HepG2 (cell line): ENCODE data around the gene PNKD. TPM values are rescaled to one million over a fixed set of nuclear protein-coding genes. Genes with fewer than 3 reads are reported as not detected.

Experiments used
- AKAP8 ChIP-seq: sonication (generic); formaldehyde crosslinking; IDR thresholded peaks from 2 replicates; pipeline ENCODE4 v1.5.1; 2020; ENCODE audit warnings: mild to moderate bottlenecking, missing genetic modification reagents
- FOSL1 ChIP-seq: sonication (generic); formaldehyde crosslinking; IDR thresholded peaks from 2 replicates; pipeline ENCODE4 v1.9.0; 2021; ENCODE audit warnings: missing genetic modification reagents, borderline replicate concordance
- MTA3 ChIP-seq: sonication (generic); formaldehyde crosslinking; IDR thresholded peaks from 2 replicates; pipeline ENCODE4 v1.4.0; 2020; ENCODE audit warnings: missing genetic modification reagents
- NFKB2 ChIP-seq: sonication (generic); formaldehyde crosslinking; IDR thresholded peaks from 2 replicates; pipeline ENCODE4 v1.4.0; 2020; ENCODE audit warnings: missing genetic modification reagents, borderline replicate concordance
- PTBP1 ChIP-seq: fragments of 200-400 bp; formaldehyde crosslinking; IDR thresholded peaks from 2 replicates; pipeline ENCODE4 v1.6.1; 2018; ENCODE audit warnings: low read length, low read depth; ENCODE audit not compliant: poor library complexity, severe bottlenecking
- RORA ChIP-seq: sonication (generic); formaldehyde crosslinking; IDR thresholded peaks from 2 replicates; pipeline ENCODE4 v1.5.0; 2020; ENCODE audit warnings: mild to moderate bottlenecking, missing genetic modification reagents, moderate library complexity
- SIN3A ChIP-seq: IDR thresholded peaks from 2 replicates; pipeline ENCODE4 v1.6.1; 2011; ENCODE audit warnings: low read depth, mild to moderate bottlenecking, control low read depth, low read length, borderline replicate concordance
- TBX2 ChIP-seq: sonication (generic); formaldehyde crosslinking; IDR thresholded peaks from 2 replicates; pipeline ENCODE4 v1.5.0; 2020; ENCODE audit warnings: missing genetic modification reagents, mild to moderate bottlenecking, borderline replicate concordance
- XRCC5 ChIP-seq: fragments of 200-400 bp; formaldehyde crosslinking; optimal IDR thresholded peaks from 2 replicates; pipeline ENCODE3; 2017; ENCODE audit warnings: mild to moderate bottlenecking, low read length
- YEATS2 ChIP-seq: sonication (generic); formaldehyde crosslinking; IDR thresholded peaks from 2 replicates; pipeline ENCODE4 v1.4.0; 2020; ENCODE audit warnings: missing genetic modification reagents, borderline replicate concordance
- ZNF749 ChIP-seq: sonication (generic); formaldehyde crosslinking; IDR thresholded peaks from 2 replicates; pipeline ENCODE4 v1.8.0; 2022; ENCODE audit warnings: mild to moderate bottlenecking, missing genetic modification reagents, moderate library complexity, borderline replicate concordance
- polyA plus RNA-seq, 8 experiments: library from polyadenylated mRNA; depleted of rRNA in 3 of 8; stranded (reverse) in 7 of 8; unstranded in 1 of 8; fragments of >200 nt; fragmentation: Illumina TruSeq in 4 of 8; extraction: Trizol in 4 of 8; gene quantifications; 2 replicates each; pipeline versions ENCODE4 v1.2.1 to v1.2.3, GENCODE V29; 2011 to 2016; ENCODE audit warnings: low read depth in 4 of 8, missing spikeins in 1 of 8, mixed read lengths in 1 of 8; ENCODE audit not compliant: insufficient read depth in 1 of 8
- total RNA-seq, 5 experiments: library from RNA; depleted of rRNA; stranded (reverse); fragments of >200 nt; fragmentation: Illumina TruSeq; extraction: Trizol; gene quantifications; 2 replicates each; pipeline ENCODE4 v1.2.3, GENCODE V29; 2016; ENCODE audit warnings: low read depth in 1 of 5
- TF ChIP-seq, protein P1 (sequence below): sonication (generic); formaldehyde crosslinking; IDR thresholded peaks from 2 replicates; pipeline ENCODE4; 2020; ENCODE audit warnings: missing genetic modification reagents, mild to moderate bottlenecking, borderline replicate concordance
- TF ChIP-seq, protein P2 (sequence below): sonication (generic); formaldehyde crosslinking; IDR thresholded peaks from 2 replicates; pipeline ENCODE4 v1.8.0; 2022; ENCODE audit warnings: mild to moderate bottlenecking, missing genetic modification reagents; ENCODE audit not compliant: insufficient replicate concordance
- TF ChIP-seq, protein P3 (sequence below): IDR thresholded peaks from 2 replicates; pipeline ENCODE4 v1.6.1; 2016; ENCODE audit warnings: missing compliant biosample characterization, missing genetic modification reagents, borderline replicate concordance
- TF ChIP-seq, protein P4 (sequence below): sonication (generic); formaldehyde crosslinking; IDR thresholded peaks from 2 replicates; pipeline ENCODE4 v1.4.0; 2020; ENCODE audit warnings: missing genetic modification reagents
- TF ChIP-seq, protein P5 (sequence below): sonication (generic); formaldehyde crosslinking; conservative IDR thresholded peaks from 2 replicates; pipeline ENCODE4 v1.4.0; 2020; ENCODE audit warnings: missing genetic modification reagents
- TF ChIP-seq, protein P6 (sequence below): sonication (generic); formaldehyde crosslinking; IDR thresholded peaks from 2 replicates; pipeline ENCODE4 v1.5.1; 2020; ENCODE audit warnings: missing genetic modification reagents, mild to moderate bottlenecking, borderline replicate concordance

The PNKD gene
- total and polyA plus RNA-seq, 2 of the 13 experiments (the other 11 are each of a cell fraction or from before 2014, with no cell fraction given), result 55.9 to 80.4 TPM

DNA sequence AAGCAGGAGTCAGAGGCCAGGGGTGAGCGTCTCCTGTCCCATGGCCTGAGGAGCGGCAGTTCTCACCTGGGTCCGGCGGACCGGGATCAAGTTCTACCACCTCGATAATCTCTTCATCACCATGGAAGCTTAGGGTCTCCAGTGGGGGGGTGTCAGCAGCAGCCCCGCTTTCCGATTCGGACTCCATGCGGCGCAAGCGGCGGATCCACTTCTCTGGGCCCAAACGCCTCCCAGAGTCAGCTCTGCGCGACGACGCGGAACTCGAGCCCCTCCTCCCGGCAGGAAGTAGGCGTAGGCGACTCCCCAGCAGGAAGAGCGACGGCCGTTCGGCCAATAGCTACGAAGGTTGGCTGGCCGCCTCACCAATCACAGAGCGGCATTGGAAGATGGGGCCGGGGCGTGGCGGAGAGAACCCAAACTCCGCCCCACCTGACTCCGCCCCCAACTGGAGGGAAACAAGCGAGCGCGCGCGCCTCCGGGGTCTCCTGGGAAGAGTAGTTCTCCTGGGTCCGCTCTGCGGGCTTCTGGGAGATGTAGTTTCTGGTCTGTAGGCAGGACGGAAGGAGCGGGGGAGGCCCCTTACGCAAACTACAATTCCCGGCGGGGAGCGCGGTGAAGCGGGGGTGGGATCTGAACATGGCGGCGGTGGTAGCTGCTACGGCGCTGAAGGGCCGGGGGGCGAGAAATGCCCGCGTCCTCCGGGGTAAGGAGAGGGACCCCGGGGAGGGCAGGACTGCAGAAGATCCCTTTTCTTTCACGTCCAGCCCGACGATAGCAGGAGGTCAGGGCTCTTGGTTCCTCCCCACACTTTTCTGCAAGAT lies at the start of gene PNKD, which contains the start of gene AAMP (continued):
- TF ChIP-seq, protein P1, sequence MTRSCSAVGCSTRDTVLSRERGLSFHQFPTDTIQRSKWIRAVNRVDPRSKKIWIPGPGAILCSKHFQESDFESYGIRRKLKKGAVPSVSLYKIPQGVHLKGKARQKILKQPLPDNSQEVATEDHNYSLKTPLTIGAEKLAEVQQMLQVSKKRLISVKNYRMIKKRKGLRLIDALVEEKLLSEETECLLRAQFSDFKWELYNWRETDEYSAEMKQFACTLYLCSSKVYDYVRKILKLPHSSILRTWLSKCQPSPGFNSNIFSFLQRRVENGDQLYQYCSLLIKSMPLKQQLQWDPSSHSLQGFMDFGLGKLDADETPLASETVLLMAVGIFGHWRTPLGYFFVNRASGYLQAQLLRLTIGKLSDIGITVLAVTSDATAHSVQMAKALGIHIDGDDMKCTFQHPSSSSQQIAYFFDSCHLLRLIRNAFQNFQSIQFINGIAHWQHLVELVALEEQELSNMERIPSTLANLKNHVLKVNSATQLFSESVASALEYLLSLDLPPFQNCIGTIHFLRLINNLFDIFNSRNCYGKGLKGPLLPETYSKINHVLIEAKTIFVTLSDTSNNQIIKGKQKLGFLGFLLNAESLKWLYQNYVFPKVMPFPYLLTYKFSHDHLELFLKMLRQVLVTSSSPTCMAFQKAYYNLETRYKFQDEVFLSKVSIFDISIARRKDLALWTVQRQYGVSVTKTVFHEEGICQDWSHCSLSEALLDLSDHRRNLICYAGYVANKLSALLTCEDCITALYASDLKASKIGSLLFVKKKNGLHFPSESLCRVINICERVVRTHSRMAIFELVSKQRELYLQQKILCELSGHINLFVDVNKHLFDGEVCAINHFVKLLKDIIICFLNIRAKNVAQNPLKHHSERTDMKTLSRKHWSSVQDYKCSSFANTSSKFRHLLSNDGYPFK (CRISPR knock-in tag), result no peak; the same call in 1 of the 2 replicates
- TF ChIP-seq ZNF749 (CRISPR knock-in tag) (peak; percentile 81), XRCC5 (peak; percentile 97), FOSL1 (CRISPR knock-in tag) (no peak), RORA (CRISPR knock-in tag) (no peak), YEATS2 (CRISPR knock-in tag) (peak; percentile 93), MTA3 (CRISPR knock-in tag) (no peak), PTBP1 (peak; percentile 48), TBX2 (peak; percentile 80), AKAP8 (CRISPR knock-in tag) (peak; percentile 95), NFKB2 (CRISPR knock-in tag) (peak; percentile 68), SIN3A (peak; percentile 47; the same call in 1 of the 2 replicates)
- TF ChIP-seq, protein P2, sequence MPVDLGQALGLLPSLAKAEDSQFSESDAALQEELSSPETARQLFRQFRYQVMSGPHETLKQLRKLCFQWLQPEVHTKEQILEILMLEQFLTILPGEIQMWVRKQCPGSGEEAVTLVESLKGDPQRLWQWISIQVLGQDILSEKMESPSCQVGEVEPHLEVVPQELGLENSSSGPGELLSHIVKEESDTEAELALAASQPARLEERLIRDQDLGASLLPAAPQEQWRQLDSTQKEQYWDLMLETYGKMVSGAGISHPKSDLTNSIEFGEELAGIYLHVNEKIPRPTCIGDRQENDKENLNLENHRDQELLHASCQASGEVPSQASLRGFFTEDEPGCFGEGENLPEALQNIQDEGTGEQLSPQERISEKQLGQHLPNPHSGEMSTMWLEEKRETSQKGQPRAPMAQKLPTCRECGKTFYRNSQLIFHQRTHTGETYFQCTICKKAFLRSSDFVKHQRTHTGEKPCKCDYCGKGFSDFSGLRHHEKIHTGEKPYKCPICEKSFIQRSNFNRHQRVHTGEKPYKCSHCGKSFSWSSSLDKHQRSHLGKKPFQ (CRISPR knock-in tag), result peak; percentile 40
- TF ChIP-seq, protein P3, sequence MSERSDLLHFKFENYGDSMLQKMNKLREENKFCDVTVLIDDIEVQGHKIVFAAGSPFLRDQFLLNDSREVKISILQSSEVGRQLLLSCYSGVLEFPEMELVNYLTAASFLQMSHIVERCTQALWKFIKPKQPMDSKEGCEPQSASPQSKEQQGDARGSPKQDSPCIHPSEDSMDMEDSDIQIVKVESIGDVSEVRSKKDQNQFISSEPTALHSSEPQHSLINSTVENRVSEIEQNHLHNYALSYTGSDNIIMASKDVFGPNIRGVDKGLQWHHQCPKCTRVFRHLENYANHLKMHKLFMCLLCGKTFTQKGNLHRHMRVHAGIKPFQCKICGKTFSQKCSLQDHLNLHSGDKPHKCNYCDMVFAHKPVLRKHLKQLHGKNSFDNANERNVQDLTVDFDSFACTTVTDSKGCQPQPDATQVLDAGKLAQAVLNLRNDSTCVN (CRISPR knock-in tag), result no peak
- TF ChIP-seq, protein P4, sequence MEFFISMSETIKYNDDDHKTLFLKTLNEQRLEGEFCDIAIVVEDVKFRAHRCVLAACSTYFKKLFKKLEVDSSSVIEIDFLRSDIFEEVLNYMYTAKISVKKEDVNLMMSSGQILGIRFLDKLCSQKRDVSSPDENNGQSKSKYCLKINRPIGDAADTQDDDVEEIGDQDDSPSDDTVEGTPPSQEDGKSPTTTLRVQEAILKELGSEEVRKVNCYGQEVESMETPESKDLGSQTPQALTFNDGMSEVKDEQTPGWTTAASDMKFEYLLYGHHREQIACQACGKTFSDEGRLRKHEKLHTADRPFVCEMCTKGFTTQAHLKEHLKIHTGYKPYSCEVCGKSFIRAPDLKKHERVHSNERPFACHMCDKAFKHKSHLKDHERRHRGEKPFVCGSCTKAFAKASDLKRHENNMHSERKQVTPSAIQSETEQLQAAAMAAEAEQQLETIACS, result peak; percentile 94
- TF ChIP-seq, protein P5, sequence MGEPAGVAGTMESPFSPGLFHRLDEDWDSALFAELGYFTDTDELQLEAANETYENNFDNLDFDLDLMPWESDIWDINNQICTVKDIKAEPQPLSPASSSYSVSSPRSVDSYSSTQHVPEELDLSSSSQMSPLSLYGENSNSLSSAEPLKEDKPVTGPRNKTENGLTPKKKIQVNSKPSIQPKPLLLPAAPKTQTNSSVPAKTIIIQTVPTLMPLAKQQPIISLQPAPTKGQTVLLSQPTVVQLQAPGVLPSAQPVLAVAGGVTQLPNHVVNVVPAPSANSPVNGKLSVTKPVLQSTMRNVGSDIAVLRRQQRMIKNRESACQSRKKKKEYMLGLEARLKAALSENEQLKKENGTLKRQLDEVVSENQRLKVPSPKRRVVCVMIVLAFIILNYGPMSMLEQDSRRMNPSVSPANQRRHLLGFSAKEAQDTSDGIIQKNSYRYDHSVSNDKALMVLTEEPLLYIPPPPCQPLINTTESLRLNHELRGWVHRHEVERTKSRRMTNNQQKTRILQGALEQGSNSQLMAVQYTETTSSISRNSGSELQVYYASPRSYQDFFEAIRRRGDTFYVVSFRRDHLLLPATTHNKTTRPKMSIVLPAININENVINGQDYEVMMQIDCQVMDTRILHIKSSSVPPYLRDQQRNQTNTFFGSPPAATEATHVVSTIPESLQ (CRISPR knock-in tag), result peak; percentile 82; the same call in 1 of the 2 replicates
- TF ChIP-seq, protein P6, sequence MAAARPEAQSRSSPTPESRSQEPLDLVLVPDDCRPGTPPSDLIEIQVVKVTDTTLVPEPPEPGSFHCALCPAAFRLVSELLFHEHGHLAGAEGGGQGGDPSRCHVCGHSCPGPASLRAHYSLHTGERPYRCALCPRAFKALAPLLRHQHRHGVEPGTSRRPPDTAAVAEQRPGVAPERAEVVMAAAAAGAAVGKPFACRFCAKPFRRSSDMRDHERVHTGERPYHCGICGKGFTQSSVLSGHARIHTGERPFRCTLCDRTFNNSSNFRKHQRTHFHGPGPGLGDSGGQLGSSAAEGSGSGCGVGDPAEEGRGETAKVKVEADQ, result 0 out of 2 replicates have a peak, but pooled peaks have one; percentile 41
